ENCODE results near the gene DPYD. TPM values are rescaled to one million over a fixed set of nuclear protein-coding genes. Genes with fewer than 3 reads are reported as not detected.

Gene DPYD
- total RNA-seq, 1 experiment from 2014 or later, result 8.1 TPM

DNA sequence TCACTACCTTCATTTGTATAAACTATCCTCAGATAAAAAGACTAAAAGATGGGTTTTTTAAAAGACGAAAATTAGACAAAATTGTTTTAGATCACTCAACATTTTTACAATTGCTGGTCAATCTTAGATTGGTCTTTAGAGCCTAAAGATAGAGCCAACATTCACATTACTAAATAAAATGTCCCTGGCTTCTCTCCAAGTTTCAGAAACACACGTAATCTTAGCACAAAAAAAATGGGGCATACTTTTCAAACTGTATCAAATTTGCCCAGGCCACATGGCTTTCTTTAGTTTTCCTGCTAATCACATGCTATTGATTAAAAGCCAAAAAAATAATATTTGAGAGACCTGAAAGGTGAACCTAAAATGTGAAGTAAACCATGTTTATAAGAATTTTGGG is 288.1 kb downstream of the DPYD start:
- DNase-seq, result no peak
- no peak overlapping the region for H3K27ac ChIP-seq
- no peaks in the 10 kb centered on the region for H3K9me3 ChIP-seq (replicated peaks)
- peaks cover 7% of the 10 kb centered on the region; the same call in 1 of the 2 replicates for H3K4me1 ChIP-seq
- H3K4me3 ChIP-seq, result no peak overlapping the region
- no peaks in the 10 kb centered on the region for H3K36me3 ChIP-seq
- H3K27me3 ChIP-seq, result no peaks in the 10 kb centered on the region

GRCh38 chr1:97632075-97632474 is 288.8 kb downstream of the DPYD start:
- no peak overlapping the region for H3K4me3 ChIP-seq
- peaks cover 7% of the 10 kb centered on the region; the same call in 1 of the 2 replicates for H3K4me1 ChIP-seq
- H3K9me3 ChIP-seq (replicated peaks), result no peaks in the 10 kb centered on the region
- no peaks in the 10 kb centered on the region for H3K36me3 ChIP-seq
- H3K27me3 ChIP-seq, result no peaks in the 10 kb centered on the region
- H3K27ac ChIP-seq, result no peak overlapping the region
- peak; percentile 27 to 59 for DNase-seq

- H3K27ac ChIP-seq, result no peak overlapping the region
- no peak overlapping the region for H3K4me3 ChIP-seq
- H3K9me3 ChIP-seq (replicated peaks), result no peaks in the 10 kb centered on the region
- H3K4me1 ChIP-seq, result peaks cover 7% of the 10 kb centered on the region; the same call in 1 of the 2 replicates
- no peaks in the 10 kb centered on the region for H3K36me3 ChIP-seq
- no peaks in the 10 kb centered on the region for H3K27me3 ChIP-seq
- DNase-seq, result peak; percentile 21 to 57
These were observed 289.9 kb downstream of the DPYD start for GRCh38 chr1:97630948-97631347.

DNA sequence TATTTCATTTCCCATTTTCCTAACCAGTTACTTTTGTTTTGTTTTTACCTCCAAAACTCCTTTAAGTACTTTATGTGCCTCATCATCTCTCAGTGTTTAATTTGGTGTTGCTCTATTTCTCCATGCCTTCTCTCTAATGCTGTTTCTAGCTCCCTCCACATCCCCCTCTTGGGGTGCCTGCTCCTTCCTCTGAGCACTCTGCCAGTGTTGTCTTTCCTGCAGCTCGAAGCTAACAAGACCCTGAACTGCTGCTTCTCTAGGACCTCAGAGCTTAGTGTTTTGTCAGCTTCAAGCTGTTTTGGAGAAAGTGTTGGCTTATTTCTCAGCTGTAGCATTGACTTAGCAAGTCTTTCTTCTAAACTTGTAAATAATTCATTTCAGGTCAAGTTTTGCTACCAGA is 290.6 kb downstream of the DPYD start:
- H3K9me3 ChIP-seq (replicated peaks), result no peaks in the 10 kb centered on the region
- DNase-seq, result no peak
- H3K27ac ChIP-seq, result no peak overlapping the region
- no peaks in the 10 kb centered on the region for H3K27me3 ChIP-seq
- H3K4me3 ChIP-seq, result no peak overlapping the region
- H3K4me1 ChIP-seq, result peaks cover 7% of the 10 kb centered on the region; the same call in 1 of the 2 replicates
- no peaks in the 10 kb centered on the region for H3K36me3 ChIP-seq

GRCh38 chr1:97623220-97623619 is 297.6 kb downstream of the DPYD start:
- no peak for DNase-seq
- no peak overlapping the region for H3K27ac ChIP-seq
- no peaks in the 10 kb centered on the region for H3K27me3 ChIP-seq
- H3K36me3 ChIP-seq, result no peaks in the 10 kb centered on the region
- H3K4me3 ChIP-seq, result no peak overlapping the region
- no peaks in the 10 kb centered on the region for H3K9me3 ChIP-seq (replicated peaks)
- H3K4me1 ChIP-seq, result no peaks in the 10 kb centered on the region

DNA sequence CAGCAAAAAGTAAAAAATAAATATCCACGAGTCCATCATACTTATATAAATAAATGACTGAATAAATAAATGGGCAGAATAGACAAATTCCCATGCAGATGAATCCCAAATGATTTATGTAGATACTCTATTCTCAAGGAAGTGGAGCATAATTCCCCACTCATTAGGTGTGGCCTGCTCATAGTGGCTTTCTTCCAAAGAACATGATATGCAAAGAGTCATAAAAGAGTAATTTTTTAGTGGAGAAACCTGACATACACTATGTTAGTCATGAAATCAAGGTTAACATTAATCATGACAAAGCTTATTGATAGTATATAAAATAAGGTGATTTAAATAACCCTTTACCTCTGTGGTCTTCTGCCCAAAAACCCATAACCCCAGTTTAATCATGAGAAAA is 298.9 kb downstream of the DPYD start:
- no peaks in the 10 kb centered on the region for H3K4me1 ChIP-seq
- H3K27me3 ChIP-seq, result no peaks in the 10 kb centered on the region
- no peaks in the 10 kb centered on the region for H3K36me3 ChIP-seq
- no peak overlapping the region for H3K4me3 ChIP-seq
- no peak for DNase-seq
- H3K27ac ChIP-seq, result no peak overlapping the region
- H3K9me3 ChIP-seq (replicated peaks), result no peaks in the 10 kb centered on the region

- no peaks in the 10 kb centered on the region for H3K4me1 ChIP-seq
- H3K4me3 ChIP-seq, result no peak overlapping the region
- no peak for DNase-seq
- no peaks in the 10 kb centered on the region for H3K36me3 ChIP-seq
- no peaks in the 10 kb centered on the region for H3K9me3 ChIP-seq (replicated peaks)
- H3K27me3 ChIP-seq, result no peaks in the 10 kb centered on the region
- no peak overlapping the region for H3K27ac ChIP-seq
These were observed 301.1 kb downstream of the DPYD start for GRCh38 chr1:97619706-97620105.

- H3K36me3 ChIP-seq, result no peaks in the 10 kb centered on the region
- DNase-seq, result no peak
- no peak overlapping the region for H3K4me3 ChIP-seq
- H3K9me3 ChIP-seq (replicated peaks), result no peaks in the 10 kb centered on the region
- no peak overlapping the region for H3K27ac ChIP-seq
- no peaks in the 10 kb centered on the region for H3K27me3 ChIP-seq
- no peaks in the 10 kb centered on the region for H3K4me1 ChIP-seq
These were observed 310.1 kb downstream of the DPYD start for GRCh38 chr1:97610748-97611147.

DNA sequence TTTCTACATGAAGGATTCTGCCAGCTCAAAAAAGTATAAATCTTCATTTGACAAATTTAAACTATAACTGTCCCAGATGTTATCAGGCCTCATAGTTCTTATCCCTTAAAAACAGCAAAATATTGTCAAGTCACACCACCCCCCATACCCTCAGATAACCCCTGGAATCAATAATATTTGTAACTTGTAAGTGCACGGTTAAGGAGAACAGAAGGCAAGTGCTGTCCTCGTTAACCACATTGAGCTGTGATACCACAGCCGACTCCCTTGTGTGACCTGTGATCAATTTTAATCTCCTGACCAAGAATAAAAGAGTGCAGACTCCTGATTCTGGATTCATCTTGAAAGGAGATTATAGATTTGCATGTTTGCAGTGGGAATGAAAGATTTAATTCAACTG is 310.7 kb downstream of the DPYD start:
- Histone ChIP-seq H3K9me3 (replicated peaks) (no peaks in the 10 kb centered on the region), H3K36me3 (no peaks in the 10 kb centered on the region), H3K4me1 (no peaks in the 10 kb centered on the region), H3K27me3 (no peaks in the 10 kb centered on the region), H3K4me3 (no peak overlapping the region), H3K27ac (no peak overlapping the region)
- no peak for DNase-seq

GRCh38 chr1:97608272-97608671 is 312.6 kb downstream of the DPYD start:
- H3K9me3 ChIP-seq (replicated peaks), result no peaks in the 10 kb centered on the region
- no peak overlapping the region for H3K27ac ChIP-seq
- H3K27me3 ChIP-seq, result no peaks in the 10 kb centered on the region
- H3K36me3 ChIP-seq, result no peaks in the 10 kb centered on the region
- DNase-seq, result no peak
- H3K4me3 ChIP-seq, result no peak overlapping the region
- no peaks in the 10 kb centered on the region for H3K4me1 ChIP-seq

DNA sequence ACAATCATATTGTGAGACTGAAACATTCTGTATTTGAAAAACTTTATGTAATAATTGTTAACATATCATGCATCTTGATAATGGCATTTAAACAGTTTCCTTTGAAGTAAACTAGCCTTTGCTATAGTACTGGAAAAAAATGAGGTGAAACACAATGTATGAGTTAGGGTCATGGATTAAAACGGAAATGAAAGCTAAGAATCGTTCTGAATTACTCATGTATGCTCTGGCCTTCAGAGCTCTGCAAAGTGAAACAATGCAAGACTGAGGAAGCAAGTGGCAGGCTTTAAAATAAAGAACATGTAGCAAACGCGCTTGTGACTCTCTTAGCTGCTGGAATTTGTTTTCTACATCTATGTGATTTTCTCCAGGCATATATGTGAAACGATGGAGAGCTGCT is 317.1 kb downstream of the DPYD start:
- no peak for DNase-seq
- Histone ChIP-seq H3K4me1 (no peaks in the 10 kb centered on the region), H3K27ac (no peak overlapping the region), H3K36me3 (no peaks in the 10 kb centered on the region), H3K9me3 (replicated peaks) (no peaks in the 10 kb centered on the region), H3K27me3 (no peaks in the 10 kb centered on the region), H3K4me3 (no peak overlapping the region)

DNA sequence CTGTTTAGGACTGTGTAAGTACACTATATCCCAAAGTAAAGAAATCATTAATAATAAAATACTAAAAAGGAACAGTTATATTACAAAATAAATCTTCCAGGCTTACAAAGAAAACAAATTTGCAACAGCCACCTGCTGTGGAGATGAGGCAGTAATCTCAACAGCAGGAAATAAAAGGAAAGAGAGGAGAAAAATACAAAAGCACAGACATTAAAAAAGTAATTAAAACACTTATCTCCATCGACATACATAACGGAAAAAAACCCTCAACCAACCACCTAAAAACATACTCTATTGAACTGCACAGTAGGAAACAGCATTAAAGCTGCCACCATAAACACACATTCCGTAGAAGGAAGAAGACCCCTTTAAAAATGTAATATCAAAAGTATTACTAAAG is 317.6 kb downstream of the DPYD start:
- DNase-seq, result no peak
- H3K27ac ChIP-seq, result no peak overlapping the region
- H3K4me1 ChIP-seq, result no peaks in the 10 kb centered on the region
- H3K27me3 ChIP-seq, result no peaks in the 10 kb centered on the region
- no peaks in the 10 kb centered on the region for H3K9me3 ChIP-seq (replicated peaks)
- no peaks in the 10 kb centered on the region for H3K36me3 ChIP-seq
- H3K4me3 ChIP-seq, result no peak overlapping the region

GRCh38 chr1:97599447-97599846 is 321.4 kb downstream of the DPYD start:
- no peak for DNase-seq
- no peaks in the 10 kb centered on the region for H3K27me3 ChIP-seq
- no peaks in the 10 kb centered on the region for H3K4me1 ChIP-seq
- H3K27ac ChIP-seq, result no peak overlapping the region
- H3K4me3 ChIP-seq, result no peak overlapping the region
- H3K9me3 ChIP-seq (replicated peaks), result no peaks in the 10 kb centered on the region
- H3K36me3 ChIP-seq, result no peaks in the 10 kb centered on the region

DNA sequence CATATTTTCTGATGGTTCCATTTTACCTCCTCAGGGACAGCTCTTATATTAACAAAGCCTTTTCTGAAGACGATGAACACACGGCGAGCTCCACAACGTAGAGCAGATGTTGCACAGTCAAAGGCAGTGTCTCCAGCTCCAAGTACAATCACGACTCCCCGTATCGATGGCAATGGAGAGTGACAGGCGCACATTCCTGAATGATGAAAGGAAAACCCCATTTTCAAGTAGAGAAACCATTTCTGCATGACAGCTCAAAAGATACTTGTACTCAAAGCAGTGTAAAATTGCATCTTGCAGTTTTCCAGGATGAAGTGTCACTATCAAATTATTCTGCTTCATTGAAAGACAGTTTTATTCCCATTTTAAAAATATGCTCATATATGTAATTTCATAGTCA is 327.6 kb downstream of the DPYD start:
- no peak overlapping the region for H3K4me3 ChIP-seq
- H3K4me1 ChIP-seq, result no peaks in the 10 kb centered on the region
- no peak for DNase-seq
- no peaks in the 10 kb centered on the region for H3K9me3 ChIP-seq (replicated peaks)
- H3K36me3 ChIP-seq, result no peaks in the 10 kb centered on the region
- no peak overlapping the region for H3K27ac ChIP-seq
- H3K27me3 ChIP-seq, result no peaks in the 10 kb centered on the region

DNA sequence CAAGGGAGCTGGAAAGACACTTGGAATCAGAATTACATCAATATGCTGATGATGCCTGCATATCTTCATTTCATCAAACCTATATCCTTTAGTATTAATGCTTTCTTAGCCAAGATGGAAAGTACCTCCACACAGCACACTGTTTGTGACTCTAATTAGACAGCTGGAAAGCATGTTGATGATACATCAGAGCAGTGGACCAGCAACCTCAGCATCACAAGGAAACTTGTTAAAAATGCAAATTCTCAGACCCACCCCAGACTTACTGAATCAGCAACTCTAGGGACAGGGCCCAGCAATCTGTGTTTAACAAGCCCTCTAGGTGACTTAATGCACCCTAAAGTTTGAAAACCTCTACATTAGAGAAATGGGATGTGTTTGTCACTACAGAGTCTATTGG is 332.1 kb downstream of the DPYD start:
- Histone ChIP-seq H3K9me3 (replicated peaks) (no peaks in the 10 kb centered on the region), H3K4me1 (no peaks in the 10 kb centered on the region), H3K27ac (no peak overlapping the region), H3K27me3 (no peaks in the 10 kb centered on the region), H3K36me3 (no peaks in the 10 kb centered on the region), H3K4me3 (no peak overlapping the region)
- DNase-seq, result no peak

DNA sequence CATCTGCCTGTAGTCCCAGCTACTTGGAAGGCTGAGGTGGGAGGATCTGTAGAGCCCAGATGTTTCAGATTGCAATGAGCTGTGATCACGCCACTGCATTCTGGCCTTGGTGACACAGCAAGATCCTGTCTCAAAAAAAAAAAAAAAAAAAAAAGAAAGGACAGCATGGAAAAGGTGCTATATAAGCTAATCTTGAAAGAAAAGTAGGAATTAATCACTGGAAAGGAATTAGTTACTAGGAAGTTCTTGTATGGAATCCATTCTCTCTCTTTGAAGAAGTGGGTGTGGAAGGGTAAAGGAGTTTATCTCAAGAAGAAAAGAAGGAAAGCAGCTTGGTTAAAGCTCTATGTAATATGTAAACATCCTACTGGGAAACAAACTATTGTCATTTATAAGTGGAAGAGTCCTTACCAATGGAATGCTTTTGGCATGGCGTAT is 339.2 kb downstream of the DPYD start:
- no peak overlapping the region for H3K4me3 ChIP-seq
- H3K9me3 ChIP-seq (replicated peaks), result no peaks in the 10 kb centered on the region
- DNase-seq, result no peak
- H3K27me3 ChIP-seq, result no peaks in the 10 kb centered on the region
- H3K27ac ChIP-seq, result no peak overlapping the region
- no peaks in the 10 kb centered on the region for H3K36me3 ChIP-seq
- H3K4me1 ChIP-seq, result no peaks in the 10 kb centered on the region

GRCh38 chr1:97577613-97578012 is 343.2 kb downstream of the DPYD start:
- no peak for DNase-seq
- no peaks in the 10 kb centered on the region for H3K36me3 ChIP-seq
- H3K27me3 ChIP-seq, result no peaks in the 10 kb centered on the region
- no peaks in the 10 kb centered on the region for H3K9me3 ChIP-seq (replicated peaks)
- H3K27ac ChIP-seq, result no peak overlapping the region
- H3K4me1 ChIP-seq, result no peaks in the 10 kb centered on the region
- no peak overlapping the region for H3K4me3 ChIP-seq

Measured in SJCRH30 (cell line).